ENCODE data around the gene DGKD.

The DGKD gene

GRCh38 chr2:233480490-233481202 is 126.4 kb downstream of the DGKD start:
- DNase-seq: no peak

GRCh38 chr2:233481368-233482142 is 127.3 kb downstream of the DGKD start:
- DNase-seq: no peak

- no peak for DNase-seq
Measured at GRCh38 chr2:233482616-233483015, 128.3 kb downstream of the DGKD start.

- no peak for DNase-seq
Measured at GRCh38 chr2:233485726-233486125, 131.4 kb downstream of the DGKD start.

- no peak for DNase-seq
Measured at GRCh38 chr2:233486357-233486756, 132.1 kb downstream of the DGKD start.

- peak; percentile 93 for DNase-seq
Measured at GRCh38 chr2:233486778-233487552, 132.7 kb downstream of the DGKD start.

GRCh38 chr2:233487748-233488345 is 133.6 kb downstream of the DGKD start:
- no peak for DNase-seq

- DNase-seq: no peak
Measured at GRCh38 chr2:233489143-233489542, 134.8 kb downstream of the DGKD start.

- peak; percentile 20 for DNase-seq
Measured at GRCh38 chr2:233489666-233490065, 135.4 kb downstream of the DGKD start.

GRCh38 chr2:233490831-233491230 is 136.5 kb downstream of the DGKD start:
- no peak for DNase-seq

GRCh38 chr2:233491326-233491725 is 137.0 kb downstream of the DGKD start:
- no peak for DNase-seq

- DNase-seq: no peak
Measured at GRCh38 chr2:233492078-233492477, 137.8 kb downstream of the DGKD start.

GRCh38 chr2:233492751-233493150 is 138.5 kb downstream of the DGKD start:
- no peak for DNase-seq

GRCh38 chr2:233495503-233496496 is 141.5 kb downstream of the DGKD start:
- no peak for DNase-seq

GRCh38 chr2:233497692-233498091 is 143.4 kb downstream of the DGKD start:
- DNase-seq: no peak

- no peak for DNase-seq
Measured at GRCh38 chr2:233498126-233498525, 143.8 kb downstream of the DGKD start.

GRCh38 chr2:233499928-233500327 is 145.6 kb downstream of the DGKD start:
- no peak for DNase-seq

- peak; percentile 66 for DNase-seq
Measured at GRCh38 chr2:233501198-233502076, 147.1 kb downstream of the DGKD start.

GRCh38 chr2:233503481-233503880 is 149.2 kb downstream of the DGKD start:
- DNase-seq: no peak

- no peak for DNase-seq
Measured at GRCh38 chr2:233503947-233504637, 149.8 kb downstream of the DGKD start.
